Type B pancreatic cell (in vitro differentiated cells): ENCODE data around the gene RAB17. TPM values are rescaled to one million over a fixed set of nuclear protein-coding genes. Genes with fewer than 3 reads are reported as not detected.

Source experiments
- DNase-seq: peaks from one replicate; pipeline ENCODE4 v3.0.0; 2021; ENCODE audit warnings: mixed read lengths; ENCODE audit not compliant: unreplicated experiment; ENCODE audit errors: extremely low spot score
- H3K27ac Mint-ChIP-seq: 2 replicates; pipeline ENCODE4 v1.8.0; 2021; ENCODE audit warnings: mild to moderate bottlenecking, mixed read lengths
- H3K27me3 Mint-ChIP-seq: 2 replicates; pipeline ENCODE4 v1.8.0; 2021; ENCODE audit warnings: mixed read lengths
- H3K36me3 Mint-ChIP-seq: 2 replicates; pipeline ENCODE4 v1.8.0; 2021; ENCODE audit warnings: mixed read lengths
- H3K4me1 Mint-ChIP-seq: one replicate; pipeline ENCODE4 v1.8.0; 2021; ENCODE audit warnings: mixed read lengths; ENCODE audit not compliant: unreplicated experiment
- H3K4me3 Mint-ChIP-seq: 2 replicates; pipeline ENCODE4 v1.8.0; 2021; ENCODE audit warnings: mild to moderate bottlenecking, mixed read lengths
- H3K9me3 Mint-ChIP-seq: 2 replicates; pipeline ENCODE4 v1.8.0; 2021; ENCODE audit warnings: mixed read lengths
- CTCF ChIP-seq: fragments of 200-600 bp; sonication (generic); conservative IDR thresholded peaks from 2 replicates; pipeline ENCODE4 v1.5.0; 2021; ENCODE audit warnings: antibody characterized with exemption, mild to moderate bottlenecking
- total RNA-seq: library from RNA; stranded (reverse); gene quantifications from 2 replicates; pipeline ENCODE4 v1.2.1, GENCODE V29; 2021; ENCODE audit warnings: low replicate concordance

RAB17 gene
- total RNA-seq, 1 donor from 2014 or later = 21.6 TPM

DNA sequence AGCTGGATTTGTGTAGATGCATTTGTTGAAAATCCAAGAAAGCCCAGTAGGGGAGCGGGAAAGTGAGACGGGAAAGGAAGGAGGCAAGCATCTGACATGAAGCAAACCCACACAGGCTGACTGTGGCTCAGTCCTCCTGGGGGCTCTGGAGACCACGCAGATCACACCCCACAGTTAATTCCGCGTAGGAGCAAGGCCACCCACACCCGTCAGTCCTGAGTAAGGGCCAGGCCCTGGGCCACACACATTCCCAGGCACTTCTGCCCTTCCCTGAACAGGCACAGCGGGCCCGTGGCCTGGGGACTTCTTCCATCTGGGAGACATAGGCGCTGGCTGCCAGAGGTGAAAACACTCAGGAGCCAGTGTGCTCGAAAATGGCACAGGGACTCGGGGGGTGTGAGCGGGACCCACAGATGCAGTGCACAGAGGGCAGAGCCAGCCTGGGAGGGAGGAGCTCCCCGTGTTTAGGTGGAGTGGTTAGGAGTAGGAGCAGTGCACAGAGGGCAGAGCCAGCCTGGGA, 43.6 kb downstream of the RAB17 start:
- H3K36me3 Mint-ChIP-seq = no peaks in the 10 kb centered on the region
- H3K27ac Mint-ChIP-seq = no peak overlapping the region
- DNase-seq = no peak
- H3K4me1 Mint-ChIP-seq = no peaks in the 10 kb centered on the region
- no peak for TF ChIP-seq CTCF
- H3K9me3 Mint-ChIP-seq = no peaks in the 10 kb centered on the region
- no peak overlapping the region for H3K4me3 Mint-ChIP-seq
- no peaks in the 10 kb centered on the region for H3K27me3 Mint-ChIP-seq

DNA sequence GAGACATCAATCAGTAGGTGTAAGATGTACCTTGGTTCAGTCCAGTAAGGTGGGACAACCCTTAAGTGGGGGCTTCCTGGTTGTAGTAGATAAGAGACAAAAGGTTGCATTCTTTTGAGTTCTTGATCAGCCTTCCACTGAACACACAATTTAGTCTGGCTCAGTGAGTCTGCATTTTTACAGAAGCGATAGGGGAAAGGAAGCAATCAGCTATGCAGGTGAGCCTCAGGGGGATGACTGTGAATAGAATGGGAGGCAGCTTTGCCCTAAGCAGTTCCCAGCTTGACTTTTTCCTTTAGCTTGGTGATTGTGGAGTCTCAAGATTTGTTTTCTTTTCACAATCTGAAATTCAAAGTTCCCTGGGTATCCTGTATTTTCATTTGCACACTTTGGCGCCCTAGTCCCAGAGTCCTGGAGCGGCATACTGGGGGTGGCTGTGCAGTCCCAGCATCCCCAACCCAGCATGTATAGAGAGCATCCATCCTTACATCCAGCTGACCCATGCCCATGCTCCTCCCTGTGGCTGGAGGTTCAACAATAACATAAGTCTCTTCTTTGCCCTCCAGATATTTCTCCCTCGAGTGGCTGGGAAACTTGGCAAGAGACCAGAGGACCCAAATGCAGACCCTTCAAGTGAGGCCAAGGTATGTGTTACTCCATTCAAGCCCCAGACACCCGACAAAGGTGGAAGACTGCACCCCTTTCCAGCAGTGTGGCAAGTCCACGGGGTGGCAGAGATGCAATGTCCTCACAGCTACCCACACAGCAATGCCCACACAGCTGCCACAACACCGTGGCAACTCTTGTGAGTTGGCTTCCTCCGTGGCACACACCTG, 44.3 kb downstream of the RAB17 start:
- Mint-ChIP-seq H3K27ac (no peak overlapping the region), H3K4me3 (no peak overlapping the region), H3K36me3 (peaks cover 3% of the 10 kb centered on the region), H3K9me3 (no peaks in the 10 kb centered on the region), H3K4me1 (no peaks in the 10 kb centered on the region), H3K27me3 (no peaks in the 10 kb centered on the region)
- no peak for TF ChIP-seq CTCF
- DNase-seq = no peak

DNA sequence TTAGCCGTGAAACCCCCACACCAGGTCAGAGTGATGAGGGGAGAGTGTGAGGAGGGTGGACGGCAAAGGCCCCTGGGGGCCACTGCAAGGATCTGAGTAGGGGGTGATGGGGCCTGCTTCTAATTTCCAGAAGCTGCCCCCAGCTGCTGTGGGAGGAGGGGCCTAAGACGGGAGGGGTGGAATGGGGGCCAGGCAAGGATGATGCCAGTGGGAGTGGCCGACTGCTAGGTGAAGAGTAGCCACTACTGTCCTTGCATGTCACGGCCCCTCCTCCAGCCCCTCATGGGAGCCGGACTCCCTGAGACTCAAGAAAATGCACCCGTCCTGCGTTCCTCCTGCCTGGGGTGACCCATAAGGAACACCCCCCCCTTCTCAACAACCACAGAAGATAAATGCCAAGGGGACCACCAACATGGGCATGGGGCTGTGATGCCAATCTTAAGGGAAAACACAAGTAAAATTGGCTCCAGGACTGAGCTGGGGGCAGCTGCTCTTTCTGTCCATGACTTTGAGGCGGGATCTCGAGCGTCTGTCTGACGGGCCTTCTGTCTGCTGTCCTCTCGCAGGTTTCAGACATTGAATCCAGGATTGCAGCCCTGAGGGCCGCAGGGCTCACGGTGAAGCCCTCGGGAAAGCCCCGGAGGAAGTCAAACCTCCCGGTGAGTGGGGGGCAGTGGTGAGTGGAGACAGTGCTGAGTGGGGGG, 48.4 kb downstream of the RAB17 start:
- TF ChIP-seq CTCF = no peak
- peaks cover 3% of the 10 kb centered on the region for H3K36me3 Mint-ChIP-seq
- no peak for DNase-seq
- H3K27me3 Mint-ChIP-seq = no peaks in the 10 kb centered on the region
- no peak overlapping the region for H3K27ac Mint-ChIP-seq
- peaks cover 8% of the 10 kb centered on the region for H3K4me1 Mint-ChIP-seq
- H3K9me3 Mint-ChIP-seq = no peaks in the 10 kb centered on the region
- H3K4me3 Mint-ChIP-seq = no peak overlapping the region

- H3K4me1 Mint-ChIP-seq = peaks cover 9% of the 10 kb centered on the region
- TF ChIP-seq CTCF = no peak
- H3K36me3 Mint-ChIP-seq = peaks cover 3% of the 10 kb centered on the region
- H3K27me3 Mint-ChIP-seq = no peaks in the 10 kb centered on the region
- no peak for DNase-seq
- H3K9me3 Mint-ChIP-seq = no peaks in the 10 kb centered on the region
- no peak overlapping the region for H3K4me3 Mint-ChIP-seq
- no peak overlapping the region for H3K27ac Mint-ChIP-seq
Measured at GRCh38 chr2:237541243-237541642, 49.3 kb downstream of the RAB17 start.

GRCh38 chr2:237540823-237541222, 49.7 kb downstream of the RAB17 start:
- no peak overlapping the region for H3K4me3 Mint-ChIP-seq
- no peak overlapping the region for H3K27ac Mint-ChIP-seq
- no peak for DNase-seq
- TF ChIP-seq CTCF = no peak
- H3K36me3 Mint-ChIP-seq = peaks cover 3% of the 10 kb centered on the region
- no peaks in the 10 kb centered on the region for H3K9me3 Mint-ChIP-seq
- no peaks in the 10 kb centered on the region for H3K27me3 Mint-ChIP-seq
- H3K4me1 Mint-ChIP-seq = peaks cover 9% of the 10 kb centered on the region
